GM10248 (cell line): ENCODE measurements around the gene ITLN1.
"Not testable (repeated sequence)": the region's sequence is repeated elsewhere in the genome, so short reads cannot be mapped to it uniquely, and the experiment has no call there.

Experiments
- CTCF ChIA-PET: fragments of 300-600 bp; sonication (Branson Sonifier 250); formaldehyde crosslinking; extraction: SDS; loops from one replicate; lab custom pipeline; 2021; ENCODE audit warnings: antibody characterized with exemption; lab: Yijun Ruan, JAX
- POLR2A ChIA-PET: fragments of 350-650 bp; sonication (Branson Sonifier 250); formaldehyde crosslinking; extraction: SDS; loops from one replicate; lab custom pipeline; 2020; ENCODE audit warnings: antibody characterized with exemption; lab: Yijun Ruan, JAX
- DNase-seq: peaks from one replicate; pipeline ENCODE4 v3.0.0; 2012; ENCODE audit errors: extremely low spot score
- TF ChIP-seq, protein P1 (sequence below): IDR thresholded peaks from 2 replicates; pipeline ENCODE4 v1.5.1; 2012; ENCODE audit warnings: mild to moderate bottlenecking, low read depth; ENCODE audit errors: extremely low read depth, missing control alignments, control extremely low read depth

The ITLN1 gene

DNA sequence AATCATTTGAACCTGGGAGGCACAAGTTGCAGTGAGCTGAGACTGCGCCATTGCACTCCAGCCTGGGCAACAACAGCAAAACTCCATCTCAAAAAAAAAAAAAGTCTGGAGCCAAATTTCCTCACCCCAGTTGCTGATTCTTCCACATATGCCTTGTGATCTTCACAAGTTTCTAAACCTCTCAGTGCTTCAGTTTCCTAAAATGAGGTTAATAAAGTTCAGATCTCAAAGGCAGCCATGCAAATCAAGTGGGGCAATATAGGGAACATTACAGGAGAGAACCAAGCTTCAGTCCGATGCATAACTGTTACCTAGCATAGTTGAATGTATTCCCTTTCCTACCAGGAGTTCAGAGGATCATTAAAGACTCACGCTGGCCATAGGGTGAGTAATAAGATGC is 4.8 kb downstream of the ITLN1 start:
- CTCF ChIA-PET = interaction anchor here (1.3 kb wide), 1 partner anchor 14 kb away, joined by 4 read pairs; no protein-coding TSS in a partner anchor
- POLR2A ChIA-PET = no interaction called here
- DNase-seq = no peak
- TF ChIP-seq, protein P1, sequence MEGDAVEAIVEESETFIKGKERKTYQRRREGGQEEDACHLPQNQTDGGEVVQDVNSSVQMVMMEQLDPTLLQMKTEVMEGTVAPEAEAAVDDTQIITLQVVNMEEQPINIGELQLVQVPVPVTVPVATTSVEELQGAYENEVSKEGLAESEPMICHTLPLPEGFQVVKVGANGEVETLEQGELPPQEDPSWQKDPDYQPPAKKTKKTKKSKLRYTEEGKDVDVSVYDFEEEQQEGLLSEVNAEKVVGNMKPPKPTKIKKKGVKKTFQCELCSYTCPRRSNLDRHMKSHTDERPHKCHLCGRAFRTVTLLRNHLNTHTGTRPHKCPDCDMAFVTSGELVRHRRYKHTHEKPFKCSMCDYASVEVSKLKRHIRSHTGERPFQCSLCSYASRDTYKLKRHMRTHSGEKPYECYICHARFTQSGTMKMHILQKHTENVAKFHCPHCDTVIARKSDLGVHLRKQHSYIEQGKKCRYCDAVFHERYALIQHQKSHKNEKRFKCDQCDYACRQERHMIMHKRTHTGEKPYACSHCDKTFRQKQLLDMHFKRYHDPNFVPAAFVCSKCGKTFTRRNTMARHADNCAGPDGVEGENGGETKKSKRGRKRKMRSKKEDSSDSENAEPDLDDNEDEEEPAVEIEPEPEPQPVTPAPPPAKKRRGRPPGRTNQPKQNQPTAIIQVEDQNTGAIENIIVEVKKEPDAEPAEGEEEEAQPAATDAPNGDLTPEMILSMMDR = no peak

DNA sequence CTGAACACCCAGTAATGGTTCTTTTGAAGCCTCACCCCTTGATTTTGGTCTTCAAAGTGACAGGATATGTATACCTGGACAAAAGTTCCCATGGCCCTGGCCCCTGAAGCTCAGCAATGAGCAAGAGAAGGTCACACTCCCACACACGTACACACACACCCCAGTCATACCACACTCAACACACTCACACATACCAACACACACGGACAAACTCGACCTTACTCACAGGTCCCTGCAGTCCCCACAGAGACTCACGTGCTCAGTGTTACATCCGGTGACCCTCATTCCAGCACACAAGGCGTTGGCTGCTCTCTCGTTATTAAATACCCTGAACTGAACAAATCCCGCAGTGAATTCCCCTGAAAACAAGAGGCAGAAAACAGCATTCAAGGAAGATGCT is 5.9 kb downstream of the ITLN1 start:
- TF ChIP-seq, protein P1 = no peak
- no peak for DNase-seq
- CTCF ChIA-PET = interaction anchor here (1.1 to 1.6 kb wide), 3 partner anchors 11 to 110 kb away, joined by 3 to 5 read pairs (median 5); no protein-coding TSS in a partner anchor
- POLR2A ChIA-PET = no interaction called here

DNA sequence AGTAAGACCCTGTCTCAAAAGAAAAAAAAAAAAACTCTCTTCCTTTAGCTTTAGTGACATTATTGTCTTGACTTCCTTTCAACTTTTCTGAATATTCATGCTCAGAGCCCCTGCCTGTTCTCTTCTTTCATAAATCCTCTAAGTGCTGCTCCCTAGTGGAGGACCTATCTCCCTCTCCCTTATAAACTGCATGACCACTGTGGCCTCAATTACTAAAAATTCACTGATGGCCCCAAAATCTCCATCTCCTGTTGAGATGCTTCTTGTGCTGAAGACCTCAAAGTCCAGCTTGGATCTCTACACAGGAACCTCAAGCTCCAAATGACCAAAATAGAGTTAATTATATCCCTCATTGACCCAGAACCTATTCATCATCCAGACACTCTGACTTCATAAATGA is 7.8 kb downstream of the ITLN1 start:
- ChIA-PET CTCF (interaction anchor here (0.9 to 1.9 kb wide), 8 partner anchors 9 to 75 kb away, joined by 3 to 10 read pairs (median 5); partner anchors contain the start of gene CD244), POLR2A (no interaction called here)
- DNase-seq = peak; percentile 42
- TF ChIP-seq, protein P1 = peak; percentile 15

DNA sequence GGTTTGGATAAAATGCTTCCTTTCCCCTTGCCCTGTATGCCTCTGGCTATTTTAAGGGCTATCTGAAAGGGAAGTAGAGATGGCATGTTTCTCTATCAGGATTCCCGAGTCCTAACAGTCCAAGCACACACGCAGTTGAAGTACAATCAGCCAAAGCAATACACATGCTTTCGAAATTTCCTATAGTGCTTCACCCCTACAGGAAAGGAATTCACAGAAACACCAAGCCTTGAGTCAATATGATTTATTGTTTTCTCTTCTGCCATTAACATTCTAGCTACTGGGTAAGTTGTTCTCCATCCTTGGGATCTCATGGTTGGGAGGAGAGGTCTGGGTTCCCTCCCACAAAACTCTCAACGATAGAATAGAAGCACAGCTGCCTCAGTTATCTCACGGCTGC is 8.7 kb downstream of the ITLN1 start:
- CTCF ChIA-PET = interaction anchor here (0.7 to 1.9 kb wide), 5 partner anchors 8 to 40 kb away, joined by 3 to 7 read pairs (median 3); partner anchors contain the start of gene ITLN1
- DNase-seq = no peak
- POLR2A ChIA-PET = interaction anchor here (0.5 kb wide), 1 partner anchor 70 kb away, joined by 3 read pairs; no protein-coding TSS in a partner anchor

DNA sequence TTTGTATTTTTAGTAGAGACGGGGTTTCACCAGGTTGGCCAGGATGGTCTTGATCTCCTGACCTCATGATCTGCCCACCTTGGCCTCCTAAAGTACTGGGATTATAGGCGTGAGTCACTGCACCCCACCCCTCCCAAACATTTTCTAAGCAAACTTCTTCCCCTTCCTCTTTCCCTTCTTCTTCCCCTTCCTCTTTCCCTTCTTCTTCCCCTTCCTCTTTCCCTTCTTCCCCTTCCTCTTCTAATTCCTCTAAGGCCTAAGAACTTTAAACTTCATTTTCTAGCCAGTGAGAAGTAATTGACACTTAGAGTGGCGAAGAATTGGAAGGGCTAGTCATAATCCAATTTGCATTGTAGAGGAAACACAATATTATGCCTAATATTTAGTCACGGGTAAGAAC is 9.4 kb downstream of the ITLN1 start:
- CTCF ChIA-PET, POLR2A ChIA-PET, DNase-seq: not testable (repeated sequence)

More for the DNA sequence above, 8.7 kb downstream of the ITLN1 start:
- TF ChIP-seq, protein P1 = no peak

DNA sequence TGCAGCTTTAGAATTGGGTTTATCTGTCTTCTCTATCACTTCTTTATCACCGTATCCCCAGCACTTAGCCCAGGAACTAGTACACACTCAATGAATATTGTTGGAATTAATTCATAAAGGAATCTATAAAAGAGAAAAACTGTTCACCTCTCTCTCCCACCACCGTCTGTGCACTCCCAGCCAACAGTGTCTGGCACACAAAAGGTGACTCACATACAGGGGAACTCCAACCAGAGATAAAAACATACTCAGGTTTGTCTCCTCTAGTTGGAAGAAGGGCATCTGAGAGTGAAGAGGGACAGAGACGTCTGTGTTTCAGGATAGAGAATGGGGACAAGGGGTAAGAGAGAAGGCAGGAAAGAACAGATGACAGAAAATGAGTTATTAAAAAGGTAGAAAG is 10.0 kb downstream of the ITLN1 start:
- DNase-seq = no peak

DNA sequence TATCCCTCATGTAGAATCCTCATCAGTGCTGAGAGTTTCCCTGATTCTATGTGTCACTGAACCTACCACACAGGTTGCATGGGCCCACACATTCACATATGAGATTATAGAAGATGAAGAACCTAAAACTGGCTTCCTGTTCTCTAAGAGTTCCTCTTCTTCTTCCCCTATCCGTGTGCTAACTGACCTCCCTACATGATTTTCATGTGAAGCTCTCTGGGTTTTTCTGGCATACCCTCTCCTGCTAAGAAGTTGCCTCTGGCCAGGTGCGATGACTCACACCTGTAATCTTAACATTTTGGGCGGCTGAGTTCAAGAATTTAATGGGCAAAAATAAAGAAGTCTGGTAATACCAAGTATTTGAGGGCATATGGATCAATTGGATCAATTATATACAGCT is 16.8 kb downstream of the ITLN1 start:
- ChIA-PET POLR2A (no interaction called here), CTCF (interaction anchor here (1.0 to 2.1 kb wide), 4 partner anchors 25 to 86 kb away, joined by 3 to 7 read pairs (median 4); no protein-coding TSS in a partner anchor)
- no peak for DNase-seq
- TF ChIP-seq, protein P1 = no peak

More for the DNA sequence above, 10.0 kb downstream of the ITLN1 start:
- TF ChIP-seq, protein P1 = no peak
- CTCF ChIA-PET = interaction anchor here (1.9 to 2.8 kb wide), 2 partner anchors 18 to 39 kb away, joined by 6 to 10 read pairs; no protein-coding TSS in a partner anchor
- POLR2A ChIA-PET = no interaction called here

DNA sequence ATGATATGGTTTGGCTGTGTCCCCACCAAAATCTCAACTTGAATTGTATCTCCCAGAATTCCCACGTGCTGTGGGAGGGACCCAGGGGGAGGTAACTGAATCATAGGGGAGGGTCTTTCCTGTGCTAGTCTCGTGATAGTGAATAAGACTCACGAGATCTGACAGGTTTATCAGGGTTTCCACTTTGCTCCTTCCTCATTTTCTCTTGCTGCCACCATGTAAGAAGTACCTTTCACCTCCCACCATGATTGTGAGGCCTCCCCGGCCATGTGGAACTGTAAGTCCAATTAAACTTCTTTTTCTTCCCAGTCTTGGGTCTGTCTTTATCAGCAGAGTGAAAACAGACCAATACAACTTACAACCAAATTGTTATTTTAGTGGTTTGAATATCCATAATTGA is 17.3 kb downstream of the ITLN1 start:
- POLR2A ChIA-PET, DNase-seq: not testable (repeated sequence)
- CTCF ChIA-PET = interaction anchor here (1.0 to 2.1 kb wide), 3 partner anchors 24 to 84 kb away, joined by 3 to 7 read pairs (median 3); no protein-coding TSS in a partner anchor
